Skeletal muscle tissue (tissue), 4 donors: ENCODE data around the gene FBXL7. TPM values are rescaled to one million over a fixed set of nuclear protein-coding genes. Genes with fewer than 3 reads are reported as not detected.

Source experiments
- H3K27ac ChIP-seq: one replicate; pipeline ENCODE4 v1.7.0; 2013; ENCODE audit warnings: mild to moderate bottlenecking, low read depth, low read length, inconsistent platforms
- H3K27me3 ChIP-seq, 3 donors: one replicate each; pipeline ENCODE4 v1.7.0; 2013; ENCODE audit warnings: low read length in 3 of 3; ENCODE audit not compliant: control insufficient read depth in 3 of 3, insufficient read depth in 3 of 3
- H3K36me3 ChIP-seq, 3 donors: one replicate each; pipeline ENCODE4 v1.7.0; 2013; ENCODE audit warnings: low read length in 3 of 3; ENCODE audit not compliant: control insufficient read depth in 3 of 3, insufficient read depth in 3 of 3
- H3K4me1 ChIP-seq, 3 donors: one replicate each; pipeline ENCODE4 v1.7.0; 2013; ENCODE audit warnings: low read length in 3 of 3, mild to moderate bottlenecking in 3 of 3; ENCODE audit not compliant: control insufficient read depth in 3 of 3, insufficient read depth in 3 of 3
- H3K4me3 ChIP-seq, 3 donors: one replicate each; pipeline ENCODE4 v1.7.0; 2013; ENCODE audit warnings: low read length in 3 of 3
- H3K9ac ChIP-seq, 3 donors: one replicate each; pipeline ENCODE4 v1.7.0; 2013; ENCODE audit warnings: low read length in 3 of 3, mild to moderate bottlenecking in 3 of 3, moderate library complexity in 2 of 3, low read depth in 1 of 3
- H3K9me3 ChIP-seq, 3 donors: one replicate each; pipeline ENCODE4 v1.7.0; 2013; ENCODE audit warnings: low read length in 3 of 3; ENCODE audit not compliant: control insufficient read depth in 3 of 3
- total RNA-seq: library from RNA; depleted of rRNA; stranded (reverse); fragments of >200 nt; gene quantifications from one replicate; pipeline ENCODE4 v1.2.3, GENCODE V29; 2014
- donor health status: Osteomylitis.

Gene FBXL7
- total RNA-seq, 1 donor from 2014 or later: 3.7 TPM

DNA sequence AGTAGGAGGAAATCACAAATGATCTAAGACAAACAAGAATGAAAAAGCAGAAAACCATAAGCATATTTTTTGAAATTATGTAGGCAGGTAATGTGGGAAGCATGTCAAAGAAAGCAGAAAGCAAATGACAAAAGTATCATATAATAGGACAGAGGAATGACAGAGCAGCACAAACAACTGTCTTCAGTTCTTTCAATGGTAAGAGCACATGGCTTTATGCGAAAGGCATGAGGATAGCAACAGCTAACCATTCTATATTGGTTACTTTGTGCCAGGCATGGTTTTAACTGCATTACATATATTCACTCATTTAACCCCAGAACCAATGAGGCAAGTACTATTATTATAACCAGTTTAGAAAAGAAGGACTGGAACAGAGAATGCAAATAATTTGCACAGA lies 137.4 kb downstream of the FBXL7 start:
- Histone ChIP-seq H3K9me3 (no peaks in the 10 kb centered on the region), H3K4me3 (no peak overlapping the region), H3K36me3 (no peaks in the 10 kb centered on the region), H3K27ac (no peak overlapping the region), H3K4me1 (no peaks in the 10 kb centered on the region), H3K27me3 (no peaks in the 10 kb centered on the region), H3K9ac (no peak overlapping the region)

GRCh38 chr5:15637886-15638285 lies 137.9 kb downstream of the FBXL7 start:
- no peaks in the 10 kb centered on the region for H3K27me3 ChIP-seq
- no peaks in the 10 kb centered on the region for H3K4me1 ChIP-seq

GRCh38 chr5:15638296-15638695 lies 138.3 kb downstream of the FBXL7 start:
- H3K4me3 ChIP-seq: no peak overlapping the region
- no peak overlapping the region for H3K9ac ChIP-seq
- no peaks in the 10 kb centered on the region for H3K36me3 ChIP-seq
- no peaks in the 10 kb centered on the region for H3K9me3 ChIP-seq
- peaks cover 0 to 2% (median 2%) of the 10 kb centered on the region in 3 donors for H3K4me1 ChIP-seq
- H3K27ac ChIP-seq: no peak overlapping the region
- no peaks in the 10 kb centered on the region for H3K27me3 ChIP-seq

More at GRCh38 chr5:15637886-15638285, 137.9 kb downstream of the FBXL7 start:
- Histone ChIP-seq H3K36me3 (no peaks in the 10 kb centered on the region), H3K4me3 (no peak overlapping the region), H3K9me3 (no peaks in the 10 kb centered on the region), H3K9ac (no peak overlapping the region), H3K27ac (no peak overlapping the region)

- Histone ChIP-seq H3K4me3 (no peak overlapping the region), H3K36me3 (no peaks in the 10 kb centered on the region), H3K9me3 (no peaks in the 10 kb centered on the region), H3K9ac (no peak overlapping the region), H3K4me1 (peaks cover 0 to 9% (median 4%) of the 10 kb centered on the region in 3 donors), H3K27ac (no peak overlapping the region), H3K27me3 (no peaks in the 10 kb centered on the region)
These were observed 139.3 kb downstream of the FBXL7 start for GRCh38 chr5:15639288-15639687.

DNA sequence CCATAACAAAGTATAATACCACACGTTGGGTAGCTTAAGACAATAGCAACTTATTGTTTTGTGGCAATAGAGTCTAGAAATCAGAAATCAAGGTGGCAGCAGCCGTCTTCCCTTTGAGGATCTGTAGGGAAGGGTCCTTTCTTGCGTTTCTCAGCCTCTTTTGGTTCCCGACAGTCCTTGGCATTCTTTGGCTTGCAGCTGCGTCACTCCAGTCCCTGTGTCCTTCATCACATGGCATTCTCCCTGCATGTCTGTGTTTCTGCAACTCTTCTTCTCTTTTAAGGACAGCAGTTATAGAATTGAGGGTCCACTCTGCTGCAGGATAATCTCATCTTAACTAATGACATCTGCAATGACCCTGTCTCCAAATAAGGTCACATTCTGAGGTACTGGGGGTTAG lies 140.1 kb downstream of the FBXL7 start:
- Histone ChIP-seq H3K9ac (no peak overlapping the region), H3K27ac (no peak overlapping the region), H3K27me3 (no peaks in the 10 kb centered on the region), H3K36me3 (no peaks in the 10 kb centered on the region), H3K4me1 (peaks cover 4 to 9% (median 7%) of the 10 kb centered on the region in 3 donors), H3K9me3 (no peaks in the 10 kb centered on the region), H3K4me3 (no peak overlapping the region)

GRCh38 chr5:15643731-15644130 lies 143.8 kb downstream of the FBXL7 start:
- Histone ChIP-seq H3K27ac (no peak overlapping the region), H3K36me3 (no peaks in the 10 kb centered on the region), H3K4me3 (no peak overlapping the region), H3K4me1 (peaks cover 4 to 9% (median 8%) of the 10 kb centered on the region in 3 donors), H3K27me3 (no peaks in the 10 kb centered on the region), H3K9me3 (no peaks in the 10 kb centered on the region), H3K9ac (no peak overlapping the region)

DNA sequence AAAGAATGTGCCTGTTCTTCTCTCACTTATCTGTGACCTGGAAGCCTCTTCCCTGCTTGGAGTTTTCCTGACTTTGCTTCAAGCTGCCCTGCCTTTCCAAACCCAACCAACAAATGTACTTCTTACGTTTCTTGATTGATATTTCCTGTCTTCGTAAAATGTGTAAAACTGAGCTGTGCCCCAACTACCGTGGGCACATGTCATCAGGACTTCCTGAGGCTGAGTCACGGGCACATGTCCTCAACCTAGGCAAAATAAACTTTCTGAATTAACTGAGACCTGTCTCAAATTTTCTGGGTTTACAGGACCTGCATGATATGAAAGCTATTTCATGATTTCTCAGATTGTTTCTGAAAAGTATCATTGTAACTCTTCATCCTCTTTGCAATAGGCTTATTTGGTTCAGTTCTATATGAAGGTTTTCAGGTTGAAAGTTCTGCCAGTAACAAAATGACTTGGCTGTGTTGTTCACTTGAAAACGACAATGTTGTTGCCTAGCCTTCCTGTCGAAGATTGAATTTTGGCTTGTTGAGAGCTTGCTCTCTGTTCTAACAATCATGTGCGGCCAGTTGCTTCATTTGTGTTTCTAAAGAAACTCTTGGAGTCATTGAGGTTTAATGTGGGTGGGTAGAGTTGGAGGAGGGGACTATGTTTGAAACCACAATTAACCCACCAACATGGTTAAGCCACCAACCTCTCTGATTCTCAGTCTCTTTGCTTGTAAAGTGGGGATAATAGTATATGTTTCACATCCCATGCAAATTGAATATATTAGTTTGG lies 145.6 kb downstream of the FBXL7 start:
- no peaks in the 10 kb centered on the region for H3K27me3 ChIP-seq
- peaks cover 4 to 9% (median 8%) of the 10 kb centered on the region in 3 donors for H3K4me1 ChIP-seq
- H3K36me3 ChIP-seq: no peaks in the 10 kb centered on the region
- no peak overlapping the region for H3K4me3 ChIP-seq
- no peak overlapping the region for H3K9ac ChIP-seq
- H3K27ac ChIP-seq: no peak overlapping the region
- H3K9me3 ChIP-seq: no peaks in the 10 kb centered on the region

- Histone ChIP-seq H3K27ac (no peak overlapping the region), H3K9me3 (no peaks in the 10 kb centered on the region), H3K4me3 (no peak overlapping the region), H3K27me3 (no peaks in the 10 kb centered on the region), H3K36me3 (no peaks in the 10 kb centered on the region), H3K9ac (no peak overlapping the region), H3K4me1 (peaks cover 4 to 9% (median 8%) of the 10 kb centered on the region in 3 donors)
These were observed 146.4 kb downstream of the FBXL7 start for GRCh38 chr5:15646371-15646770.

DNA sequence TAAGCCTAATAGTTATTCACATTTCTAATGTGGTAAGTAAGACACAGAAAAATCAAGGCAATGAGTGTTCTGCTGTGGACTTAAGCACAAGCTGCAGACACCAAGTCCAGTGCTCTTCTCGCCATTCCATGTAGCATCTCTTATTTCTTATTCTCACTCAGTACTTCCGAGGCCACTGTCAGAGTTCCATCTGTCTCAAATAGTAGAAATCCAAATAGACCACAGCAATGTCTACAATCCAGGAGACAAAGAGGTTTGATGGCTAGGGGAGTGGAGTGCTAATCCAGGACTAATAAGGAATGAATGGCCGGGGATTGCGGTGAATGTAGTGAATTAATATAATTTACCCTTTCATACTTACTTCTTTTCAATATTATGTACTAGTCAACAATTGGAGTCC lies 147.3 kb downstream of the FBXL7 start:
- H3K4me3 ChIP-seq: no peak overlapping the region
- H3K27me3 ChIP-seq: no peaks in the 10 kb centered on the region
- H3K36me3 ChIP-seq: no peaks in the 10 kb centered on the region
- peaks cover 4 to 9% (median 8%) of the 10 kb centered on the region in 3 donors for H3K4me1 ChIP-seq
- H3K9ac ChIP-seq: no peak overlapping the region
- no peak overlapping the region for H3K27ac ChIP-seq
- no peaks in the 10 kb centered on the region for H3K9me3 ChIP-seq

DNA sequence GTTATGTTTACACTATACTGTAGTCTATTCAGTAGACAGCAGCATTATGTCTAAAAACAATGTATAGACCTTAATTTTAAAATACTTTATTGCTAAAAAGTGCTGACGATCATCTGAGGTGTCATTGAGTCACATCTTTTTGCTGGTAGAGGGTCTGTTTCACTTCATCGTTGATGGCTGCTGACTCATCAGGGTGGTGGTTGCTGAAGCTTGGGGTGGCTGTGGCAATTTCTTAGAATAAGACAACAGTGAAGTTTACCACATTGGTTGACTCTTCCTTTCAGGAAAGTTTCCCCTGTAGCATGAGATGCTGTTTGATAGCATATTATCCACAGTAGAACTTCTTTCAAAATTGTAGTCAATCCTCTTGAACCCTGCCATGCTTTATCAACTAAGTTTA lies 150.3 kb downstream of the FBXL7 start:
- Histone ChIP-seq H3K4me3 (no peak overlapping the region), H3K27ac (no peak overlapping the region), H3K9me3 (no peaks in the 10 kb centered on the region), H3K36me3 (no peaks in the 10 kb centered on the region), H3K4me1 (no peaks in the 10 kb centered on the region), H3K27me3 (no peaks in the 10 kb centered on the region), H3K9ac (no peak overlapping the region)
